CD14-positive monocyte (primary cell): ENCODE data around the gene SUPT4H1. TPM values are rescaled to one million over a fixed set of nuclear protein-coding genes. Genes with fewer than 3 reads are reported as not detected.
A peak's percentile ranks its signal among the peaks of the same experiment; 100 is the strongest.

Experiments
- DNase-seq, 3 donors: peaks; one replicate each; pipeline ENCODE4 v3.0.0-alpha.2; 2011 to 2022
- H2AFZ ChIP-seq: 2 replicates; pipeline ENCODE4 v1.6.0; 2012; ENCODE audit warnings: mild to moderate bottlenecking, low read depth, low read length, inconsistent platforms; ENCODE audit not compliant: insufficient read depth, poor library complexity, severe bottlenecking
- H3K27ac ChIP-seq, 2 donors: 1 replicate in 1 of 2; 2 replicates in 1 of 2; pipeline ENCODE4 v1.5.1; 2012 to 2013; ENCODE audit warnings: low read length in 2 of 2, control low read depth in 1 of 2, inconsistent platforms in 1 of 2, low read depth in 1 of 2, mild to moderate bottlenecking in 1 of 2
- H3K27me3 ChIP-seq, 2 donors: one replicate each; pipeline versions ENCODE4 v1.6.0 to v1.6.1; 2011 to 2013; ENCODE audit warnings: low read length in 2 of 2; ENCODE audit not compliant: control insufficient read depth in 2 of 2, insufficient read depth in 2 of 2
- H3K36me3 ChIP-seq, 2 donors: replicated peaks in 1 of 2; 1 replicate in 1 of 2; 2 replicates in 1 of 2; pipeline versions ENCODE4 v1.5.1 to v1.6.1; 2012 to 2013; ENCODE audit warnings: low read length in 2 of 2, control low read depth in 1 of 2, inconsistent platforms in 1 of 2, mild to moderate bottlenecking in 1 of 2; ENCODE audit not compliant: insufficient read depth in 2 of 2, control insufficient read depth in 1 of 2
- H3K4me1 ChIP-seq, 2 donors: 1 replicate in 1 of 2; 2 replicates in 1 of 2; pipeline versions ENCODE4 v1.5.1 to v1.6.1; 2012 to 2013; ENCODE audit warnings: low read length in 2 of 2, control low read depth in 1 of 2, inconsistent platforms in 1 of 2, mild to moderate bottlenecking in 1 of 2, moderate library complexity in 1 of 2; ENCODE audit not compliant: insufficient read depth in 2 of 2, control insufficient read depth in 1 of 2
- H3K4me2 ChIP-seq: replicated peaks from 2 replicates; pipeline ENCODE3; 2012; ENCODE audit warnings: low read length, moderate library complexity, mild to moderate bottlenecking; ENCODE audit not compliant: poor library complexity, severe bottlenecking; ENCODE audit errors: extremely low read depth
- H3K4me3 ChIP-seq, 3 experiments: fragments of 200-600 bp in 1 of 3; sonication (generic) in 1 of 3; replicated peaks in 1 of 3; 1 replicate in 2 of 3; 2 replicates in 1 of 3; pipeline ENCODE4 v1.5.1; 2011 to 2013; ENCODE audit warnings: low read length in 3 of 3, mild to moderate bottlenecking in 3 of 3, control low read depth in 2 of 3, low read depth in 2 of 3, inconsistent platforms in 1 of 3, moderate library complexity in 1 of 3
- H3K79me2 ChIP-seq: 2 replicates; pipeline ENCODE4 v1.6.0; 2012; ENCODE audit warnings: mild to moderate bottlenecking, control low read depth, inconsistent platforms, low read length, moderate library complexity; ENCODE audit not compliant: insufficient read depth
- H3K9ac ChIP-seq: 2 replicates; pipeline ENCODE4 v1.6.0; 2017; ENCODE audit warnings: low read length, mild to moderate bottlenecking; ENCODE audit not compliant: insufficient read depth, poor library complexity, severe bottlenecking
- H3K9me3 ChIP-seq, 2 donors: replicated peaks in 1 of 2; 1 replicate in 1 of 2; 2 replicates in 1 of 2; pipeline versions ENCODE4 v1.5.1 to v1.6.1; 2012 to 2013; ENCODE audit warnings: low read length in 2 of 2, control low read depth in 1 of 2; ENCODE audit not compliant: control insufficient read depth in 1 of 2, insufficient read depth in 1 of 2
- H4K20me1 ChIP-seq: 2 replicates; pipeline ENCODE4 v1.6.0; 2012; ENCODE audit warnings: mild to moderate bottlenecking, low read length, control low read depth, moderate library complexity; ENCODE audit not compliant: insufficient read depth
- H3K27ac Mint-ChIP-seq, 7 donors: one replicate each; pipeline ENCODE4 v1.8.0; 2020; ENCODE audit warnings: mild to moderate bottlenecking in 7 of 7, mixed read lengths in 7 of 7, moderate library complexity in 6 of 7, inconsistent platforms in 2 of 7
- H3K27me3 Mint-ChIP-seq, 3 donors: one replicate each; pipeline ENCODE4 v1.8.0; 2021 to 2022; ENCODE audit warnings: low read depth in 3 of 3, mild to moderate bottlenecking in 3 of 3, mixed read lengths in 3 of 3, moderate library complexity in 3 of 3, inconsistent platforms in 1 of 3
- H3K36me3 Mint-ChIP-seq, 2 donors: one replicate each; pipeline ENCODE4 v1.8.0; 2020; ENCODE audit warnings: mixed read lengths in 2 of 2, inconsistent platforms in 1 of 2, mild to moderate bottlenecking in 1 of 2
- H3K4me1 Mint-ChIP-seq: one replicate; pipeline ENCODE4 v1.8.0; 2020; ENCODE audit warnings: mild to moderate bottlenecking, mixed read lengths
- H3K4me3 Mint-ChIP-seq, 2 donors: one replicate each; pipeline ENCODE4 v1.8.0; 2020; ENCODE audit warnings: mild to moderate bottlenecking in 2 of 2, mixed read lengths in 2 of 2, moderate library complexity in 1 of 2
- H3K9me3 Mint-ChIP-seq, 7 donors: one replicate each; pipeline ENCODE4 v1.8.0; 2020 to 2022; ENCODE audit warnings: mixed read lengths in 7 of 7, mild to moderate bottlenecking in 6 of 7, moderate library complexity in 6 of 7, inconsistent platforms in 2 of 7
- WGBS: methylation state at CpG from one replicate; pipeline ENCODE4 v1.1.5; 2013; ENCODE audit warnings: missing lambda C conversion rate; ENCODE audit not compliant: insufficient coverage; 5-methylcytosine and 5-hydroxymethylcytosine counted together
- intact Hi-C, 2 donors: fragments of 100-400 bp; cut with micrococcal nuclease; formaldehyde crosslinking; loops; one replicate each; pipeline versions ENCODE4 v1.15.0 to v1.15.1; 2023
- polyA plus RNA-seq, 3 donors: library from polyadenylated mRNA; depleted of rRNA in 1 of 3; unstranded in 2 of 3; stranded (reverse) in 1 of 3; fragments of 300-500 nt in 2 of 3; fragments of >200 nt in 1 of 3; fragmentation: Illumina TruSeq in 2 of 3; gene quantifications; 1 replicate in 2 of 3; 2 replicates in 1 of 3; pipeline ENCODE4 v1.2.3, GENCODE V29; 2012 to 2021
- TF ChIP-seq, protein P1 (sequence below): fragments of 200-600 bp; IDR thresholded peaks from one replicate; pipeline ENCODE4 v1.8.0; 2022; ENCODE audit warnings: antibody characterized with exemption, mild to moderate bottlenecking

SUPT4H1 gene
- polyA plus RNA-seq, 3 donors = 144 to 251 (median 241) TPM

DNA sequence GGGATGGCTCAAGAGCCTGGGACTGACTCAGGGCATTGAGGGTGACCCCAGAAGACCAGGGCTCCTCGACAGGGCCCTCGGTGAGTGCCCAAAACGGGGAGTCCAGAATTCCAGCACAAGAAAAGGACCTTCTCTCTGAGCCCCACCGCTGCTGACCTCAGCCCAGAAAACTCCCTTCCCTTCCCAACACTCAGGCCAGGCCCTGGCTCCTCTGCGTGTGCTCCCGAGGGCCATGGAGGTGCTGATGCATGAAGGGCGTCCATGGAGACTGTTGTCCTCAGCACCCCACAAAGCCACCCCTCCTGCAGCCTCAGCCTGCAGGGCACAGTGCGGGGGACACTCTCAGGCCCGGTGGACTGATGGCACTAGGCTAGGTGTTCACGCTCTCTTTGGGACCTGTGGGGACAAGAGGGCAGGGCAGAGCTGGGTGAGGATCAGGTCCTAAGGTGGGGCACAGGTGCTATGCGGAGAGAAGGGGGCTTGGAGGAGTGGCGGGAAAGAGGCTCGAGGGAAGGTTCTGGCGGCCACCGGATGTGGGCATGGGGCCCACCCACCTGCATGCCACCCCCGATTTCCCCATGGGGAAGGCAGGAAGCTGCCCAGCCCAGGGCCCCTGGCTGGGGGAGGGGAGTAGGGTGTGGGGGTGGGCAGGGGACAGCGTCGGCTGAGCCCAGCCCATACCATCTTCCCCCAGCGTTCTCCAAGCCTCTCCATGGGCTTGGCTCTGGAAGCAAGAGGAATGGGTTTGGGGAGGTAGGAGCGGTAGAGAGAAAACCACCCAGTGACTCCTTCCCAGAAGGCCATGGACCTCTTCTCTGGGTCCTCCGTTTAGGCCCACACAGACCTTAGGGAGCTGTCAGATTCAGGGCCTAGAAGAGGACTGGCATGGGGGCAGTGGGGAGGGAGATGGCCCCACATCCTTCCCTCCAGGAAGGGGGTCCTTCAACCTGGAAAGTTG is 18.9 kb downstream of the SUPT4H1 start:
- Histone ChIP-seq H3K9ac (peak overlapping the region; percentile 98), H3K9me3 (no peaks in the 10 kb centered on the region), H2AFZ (peak overlapping the region; percentile 46), H3K4me2 (peak overlapping the region; percentile 99), H3K36me3 (peaks cover 9 to 18% of the 10 kb centered on the region in 2 donors), H3K4me1 (peaks cover 77 to 80% of the 10 kb centered on the region in 2 donors), H3K79me2 (peaks cover 96% of the 10 kb centered on the region), H3K27ac (peak overlapping the region; percentile 98 to 100), H4K20me1 (peaks cover 43% of the 10 kb centered on the region), H3K27me3 (no peaks in the 10 kb centered on the region), H3K4me3 (peak overlapping the region; percentile 72 to 100 (median 99))
- intact Hi-C loops = loop anchor here in 1 of 2 donors (10.0 kb wide), 1 partner anchor 182 kb away; the partner anchor contains the start of gene MTMR4
- Mint-ChIP-seq H3K4me3 (peak overlapping the region; percentile 99 to 100), H3K27ac (peak overlapping the region; percentile 93 to 100 (median 99)), H3K9me3 (peaks cover 0 to 7% (median 6%) of the 10 kb centered on the region in 7 donors), H3K27me3 (peaks cover 0 to 10% (median 1%) of the 10 kb centered on the region in 3 donors), H3K36me3 (peaks cover 18 to 22% of the 10 kb centered on the region in 2 donors), H3K4me1 (peaks cover 69% of the 10 kb centered on the region)
- DNase-seq = no peak
- 1% methylated on average over 10 of the region's 21 CpGs for WGBS
- TF ChIP-seq, protein P1, sequence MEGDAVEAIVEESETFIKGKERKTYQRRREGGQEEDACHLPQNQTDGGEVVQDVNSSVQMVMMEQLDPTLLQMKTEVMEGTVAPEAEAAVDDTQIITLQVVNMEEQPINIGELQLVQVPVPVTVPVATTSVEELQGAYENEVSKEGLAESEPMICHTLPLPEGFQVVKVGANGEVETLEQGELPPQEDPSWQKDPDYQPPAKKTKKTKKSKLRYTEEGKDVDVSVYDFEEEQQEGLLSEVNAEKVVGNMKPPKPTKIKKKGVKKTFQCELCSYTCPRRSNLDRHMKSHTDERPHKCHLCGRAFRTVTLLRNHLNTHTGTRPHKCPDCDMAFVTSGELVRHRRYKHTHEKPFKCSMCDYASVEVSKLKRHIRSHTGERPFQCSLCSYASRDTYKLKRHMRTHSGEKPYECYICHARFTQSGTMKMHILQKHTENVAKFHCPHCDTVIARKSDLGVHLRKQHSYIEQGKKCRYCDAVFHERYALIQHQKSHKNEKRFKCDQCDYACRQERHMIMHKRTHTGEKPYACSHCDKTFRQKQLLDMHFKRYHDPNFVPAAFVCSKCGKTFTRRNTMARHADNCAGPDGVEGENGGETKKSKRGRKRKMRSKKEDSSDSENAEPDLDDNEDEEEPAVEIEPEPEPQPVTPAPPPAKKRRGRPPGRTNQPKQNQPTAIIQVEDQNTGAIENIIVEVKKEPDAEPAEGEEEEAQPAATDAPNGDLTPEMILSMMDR = no peak
